Measurements from ENCODE around the gene HMGA1.
"Not testable (repeated sequence)": the region's sequence is repeated elsewhere in the genome, so short reads cannot be mapped to it uniquely, and the experiment has no call there.

HMGA1 gene

GRCh38 chr6:34246249-34246562 is 9.5 kb downstream of the HMGA1 start:
- Histone ChIP-seq H3K4me3 (ENCODE audit: low read length) (no peak overlapping the region), H3K27me3 (ENCODE audit: control insufficient read depth, insufficient read depth, low read length) (no peaks in the 10 kb centered on the region), H3K27ac (ENCODE audit: low read depth, low read length) (no peak overlapping the region), H3K9ac (ENCODE audit: low read length) (no peak overlapping the region), H3K36me3 (ENCODE audit: control insufficient read depth, insufficient read depth, low read length) (peaks cover 2% of the 10 kb centered on the region), H3K4me1 (ENCODE audit: control insufficient read depth, insufficient read depth, low read length) (peaks cover 5% of the 10 kb centered on the region)

GRCh38 chr6:34246563-34247391 is 10.1 kb downstream of the HMGA1 start:
- Histone ChIP-seq H3K9ac (ENCODE audit: low read length) (no peak overlapping the region), H3K27me3 (ENCODE audit: control insufficient read depth, insufficient read depth, low read length) (no peaks in the 10 kb centered on the region), H3K4me1 (ENCODE audit: control insufficient read depth, insufficient read depth, low read length) (peaks cover 5% of the 10 kb centered on the region), H3K27ac (ENCODE audit: low read depth, low read length) (no peak overlapping the region), H3K36me3 (ENCODE audit: control insufficient read depth, insufficient read depth, low read length) (peaks cover 2% of the 10 kb centered on the region), H3K4me3 (ENCODE audit: low read length) (no peak overlapping the region)

GRCh38 chr6:34247481-34248197 is 11.0 kb downstream of the HMGA1 start:
- Histone ChIP-seq H3K4me1 (ENCODE audit: control insufficient read depth, insufficient read depth, low read length) (peaks cover 5% of the 10 kb centered on the region), H3K27ac (ENCODE audit: low read depth, low read length) (peak overlapping the region; percentile 79)

GRCh38 chr6:34248198-34248726 is 11.6 kb downstream of the HMGA1 start:
- no peaks in the 10 kb centered on the region for H3K36me3 ChIP-seq (ENCODE audit: control insufficient read depth, insufficient read depth, low read length)
- H3K9ac ChIP-seq (ENCODE audit: low read length): peak overlapping the region; percentile 74
- H3K27ac ChIP-seq (ENCODE audit: low read depth, low read length): peak overlapping the region; percentile 79
- H3K4me3 ChIP-seq (ENCODE audit: low read length): peak overlapping the region; percentile 95
- H3K4me1 ChIP-seq (ENCODE audit: control insufficient read depth, insufficient read depth, low read length): peaks cover 5% of the 10 kb centered on the region
- no peaks in the 10 kb centered on the region for H3K27me3 ChIP-seq (ENCODE audit: control insufficient read depth, insufficient read depth, low read length)

More at GRCh38 chr6:34247481-34248197, 11.0 kb downstream of the HMGA1 start:
- Histone ChIP-seq H3K4me3 (ENCODE audit: low read length) (peak overlapping the region; percentile 95), H3K27me3 (ENCODE audit: control insufficient read depth, insufficient read depth, low read length) (no peaks in the 10 kb centered on the region), H3K9ac (ENCODE audit: low read length) (no peak overlapping the region), H3K36me3 (ENCODE audit: control insufficient read depth, insufficient read depth, low read length) (no peaks in the 10 kb centered on the region)

GRCh38 chr6:34248727-34249468 is 12.2 kb downstream of the HMGA1 start, which contains the start of gene SMIM29:
TSS of gene SMIM29 (minus strand) at chr6:34249006. CDS start at chr6:34247791, 1,215 bp downstream.
- Histone ChIP-seq H3K4me3 (ENCODE audit: low read length) (peak within 1 kb of the TSS; percentile 95), H3K27me3 (ENCODE audit: control insufficient read depth, insufficient read depth, low read length) (no peaks in the 10 kb centered on the region), H3K9ac (ENCODE audit: low read length) (peak within 1 kb of the TSS; percentile 76), H3K4me1 (ENCODE audit: control insufficient read depth, insufficient read depth, low read length) (peaks cover 5% of the 10 kb centered on the region), H3K27ac (ENCODE audit: low read depth, low read length) (peak within 1 kb of the TSS; percentile 86), H3K36me3 (ENCODE audit: control insufficient read depth, insufficient read depth, low read length) (no peaks in the 10 kb centered on the region)

- no peaks in the 10 kb centered on the region for H3K36me3 ChIP-seq (ENCODE audit: control insufficient read depth, insufficient read depth, low read length)
- peak overlapping the region; percentile 86 for H3K27ac ChIP-seq (ENCODE audit: low read depth, low read length)
- H3K4me3 ChIP-seq (ENCODE audit: low read length): peak overlapping the region; percentile 82
- peaks cover 5% of the 10 kb centered on the region for H3K4me1 ChIP-seq (ENCODE audit: control insufficient read depth, insufficient read depth, low read length)
- H3K27me3 ChIP-seq (ENCODE audit: control insufficient read depth, insufficient read depth, low read length): no peaks in the 10 kb centered on the region
- H3K9ac ChIP-seq (ENCODE audit: low read length): peak overlapping the region; percentile 76
These were observed 13.0 kb downstream of the HMGA1 start for GRCh38 chr6:34249469-34250261.

- not testable (repeated sequence) for H3K27me3 ChIP-seq (ENCODE audit: control insufficient read depth, insufficient read depth, low read length); H3K9ac ChIP-seq (ENCODE audit: low read length); H3K27ac ChIP-seq (ENCODE audit: low read depth, low read length); H3K4me1 ChIP-seq (ENCODE audit: control insufficient read depth, insufficient read depth, low read length); H3K36me3 ChIP-seq (ENCODE audit: control insufficient read depth, insufficient read depth, low read length); H3K4me3 ChIP-seq (ENCODE audit: low read length)
These were observed 15.7 kb downstream of the HMGA1 start for GRCh38 chr6:34252395-34252794.

GRCh38 chr6:34259529-34260069 is 22.9 kb downstream of the HMGA1 start:
- Histone ChIP-seq H3K4me1 (ENCODE audit: control insufficient read depth, insufficient read depth, low read length) (no peaks in the 10 kb centered on the region), H3K27me3 (ENCODE audit: control insufficient read depth, insufficient read depth, low read length) (no peaks in the 10 kb centered on the region), H3K4me3 (ENCODE audit: low read length) (no peak overlapping the region), H3K9ac (ENCODE audit: low read length) (no peak overlapping the region), H3K27ac (ENCODE audit: low read depth, low read length) (no peak overlapping the region), H3K36me3 (ENCODE audit: control insufficient read depth, insufficient read depth, low read length) (no peaks in the 10 kb centered on the region)

- Histone ChIP-seq H3K36me3 (ENCODE audit: control insufficient read depth, insufficient read depth, low read length) (no peaks in the 10 kb centered on the region), H3K4me3 (ENCODE audit: low read length) (no peak overlapping the region), H3K9ac (ENCODE audit: low read length) (no peak overlapping the region), H3K27ac (ENCODE audit: low read depth, low read length) (no peak overlapping the region), H3K4me1 (ENCODE audit: control insufficient read depth, insufficient read depth, low read length) (no peaks in the 10 kb centered on the region), H3K27me3 (ENCODE audit: control insufficient read depth, insufficient read depth, low read length) (no peaks in the 10 kb centered on the region)
These were observed 24.0 kb downstream of the HMGA1 start for GRCh38 chr6:34260576-34261267.

GRCh38 chr6:34263484-34263883 is 26.8 kb downstream of the HMGA1 start:
- H3K9ac ChIP-seq (ENCODE audit: low read length); H3K4me1 ChIP-seq (ENCODE audit: control insufficient read depth, insufficient read depth, low read length); H3K36me3 ChIP-seq (ENCODE audit: control insufficient read depth, insufficient read depth, low read length); H3K27ac ChIP-seq (ENCODE audit: low read depth, low read length); H3K27me3 ChIP-seq (ENCODE audit: control insufficient read depth, insufficient read depth, low read length); H3K4me3 ChIP-seq (ENCODE audit: low read length): not testable (repeated sequence)

GRCh38 chr6:34267746-34268145 is 31.1 kb downstream of the HMGA1 start:
- Histone ChIP-seq H3K27ac (ENCODE audit: low read depth, low read length) (no peak overlapping the region), H3K36me3 (ENCODE audit: control insufficient read depth, insufficient read depth, low read length) (no peaks in the 10 kb centered on the region), H3K4me3 (ENCODE audit: low read length) (no peak overlapping the region), H3K27me3 (ENCODE audit: control insufficient read depth, insufficient read depth, low read length) (no peaks in the 10 kb centered on the region), H3K4me1 (ENCODE audit: control insufficient read depth, insufficient read depth, low read length) (no peaks in the 10 kb centered on the region), H3K9ac (ENCODE audit: low read length) (no peak overlapping the region)

Data from rectal smooth muscle tissue (tissue), 1 donor.